DOHH2 (cell line): ENCODE measurements around the gene LRRC40.

Source experiments
- EZH2phosphoT487 ChIP-seq: fragments of 200-600 bp; sonication (generic); IDR thresholded peaks from 2 replicates; pipeline ENCODE4 v1.6.1; 2017; ENCODE audit warnings: borderline replicate concordance, mild to moderate bottlenecking, antibody characterized with exemption, low read length, moderate library complexity, mixed read lengths
- TF ChIP-seq, protein P1 (sequence below): fragments of 200-600 bp; sonication (generic); IDR thresholded peaks from one replicate; pipeline ENCODE4 v1.5.1; 2014; ENCODE audit warnings: antibody characterized with exemption, mild to moderate bottlenecking, low read depth, low read length; ENCODE audit not compliant: poor library complexity, severe bottlenecking

DNA sequence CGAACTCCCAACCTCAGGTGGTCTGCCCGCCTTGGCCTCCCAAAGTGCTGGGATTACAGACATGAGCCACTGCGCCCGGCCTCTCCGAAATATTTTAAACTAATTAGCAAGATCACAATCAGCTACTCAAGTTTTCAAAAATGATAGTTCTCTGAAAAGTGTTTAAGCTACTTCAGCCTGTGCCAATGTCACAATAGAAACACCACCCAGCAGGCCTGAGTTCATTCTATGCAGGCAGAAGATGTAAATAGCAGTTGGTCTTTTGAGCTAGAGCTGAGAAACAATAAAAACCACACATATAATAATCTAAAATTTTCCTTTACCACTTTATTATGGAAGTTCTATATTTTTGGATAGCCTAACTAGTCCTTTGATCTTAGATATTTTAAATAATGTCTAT, 96.1 kb downstream of the LRRC40 start:
- TF ChIP-seq, protein P1, sequence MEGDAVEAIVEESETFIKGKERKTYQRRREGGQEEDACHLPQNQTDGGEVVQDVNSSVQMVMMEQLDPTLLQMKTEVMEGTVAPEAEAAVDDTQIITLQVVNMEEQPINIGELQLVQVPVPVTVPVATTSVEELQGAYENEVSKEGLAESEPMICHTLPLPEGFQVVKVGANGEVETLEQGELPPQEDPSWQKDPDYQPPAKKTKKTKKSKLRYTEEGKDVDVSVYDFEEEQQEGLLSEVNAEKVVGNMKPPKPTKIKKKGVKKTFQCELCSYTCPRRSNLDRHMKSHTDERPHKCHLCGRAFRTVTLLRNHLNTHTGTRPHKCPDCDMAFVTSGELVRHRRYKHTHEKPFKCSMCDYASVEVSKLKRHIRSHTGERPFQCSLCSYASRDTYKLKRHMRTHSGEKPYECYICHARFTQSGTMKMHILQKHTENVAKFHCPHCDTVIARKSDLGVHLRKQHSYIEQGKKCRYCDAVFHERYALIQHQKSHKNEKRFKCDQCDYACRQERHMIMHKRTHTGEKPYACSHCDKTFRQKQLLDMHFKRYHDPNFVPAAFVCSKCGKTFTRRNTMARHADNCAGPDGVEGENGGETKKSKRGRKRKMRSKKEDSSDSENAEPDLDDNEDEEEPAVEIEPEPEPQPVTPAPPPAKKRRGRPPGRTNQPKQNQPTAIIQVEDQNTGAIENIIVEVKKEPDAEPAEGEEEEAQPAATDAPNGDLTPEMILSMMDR, result no peak
- no peak for TF ChIP-seq EZH2phosphoT487
